ENCODE measurements around the gene GNAI3.
A peak's percentile ranks its signal among the peaks of the same experiment; 100 is the strongest.
"Not testable (repeated sequence)": the region's sequence is repeated elsewhere in the genome, so short reads cannot be mapped to it uniquely, and the experiment has no call there.

GNAI3 gene

GRCh38 chr1:109639063-109639840 lies 90.8 kb downstream of the GNAI3 start:
- no peak for DNase-seq

DNA sequence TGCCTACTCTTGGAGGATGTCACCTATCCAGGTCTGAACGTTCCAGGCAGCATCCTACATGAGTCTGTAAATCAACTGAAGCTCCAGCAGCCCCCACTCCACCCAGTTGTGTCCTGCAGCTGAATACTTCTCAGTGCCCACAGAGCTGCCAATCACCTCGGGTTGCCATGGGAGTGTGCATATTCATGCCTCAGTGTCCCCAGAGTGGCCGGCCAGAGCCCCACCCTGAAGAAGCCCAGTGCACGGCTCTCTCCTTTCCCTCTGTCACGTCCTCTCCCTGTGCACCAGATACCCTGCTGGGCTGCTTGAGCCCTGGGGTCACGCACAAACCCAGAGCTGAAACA lies 91.4 kb downstream of the GNAI3 start:
- no peak for DNase-seq

DNA sequence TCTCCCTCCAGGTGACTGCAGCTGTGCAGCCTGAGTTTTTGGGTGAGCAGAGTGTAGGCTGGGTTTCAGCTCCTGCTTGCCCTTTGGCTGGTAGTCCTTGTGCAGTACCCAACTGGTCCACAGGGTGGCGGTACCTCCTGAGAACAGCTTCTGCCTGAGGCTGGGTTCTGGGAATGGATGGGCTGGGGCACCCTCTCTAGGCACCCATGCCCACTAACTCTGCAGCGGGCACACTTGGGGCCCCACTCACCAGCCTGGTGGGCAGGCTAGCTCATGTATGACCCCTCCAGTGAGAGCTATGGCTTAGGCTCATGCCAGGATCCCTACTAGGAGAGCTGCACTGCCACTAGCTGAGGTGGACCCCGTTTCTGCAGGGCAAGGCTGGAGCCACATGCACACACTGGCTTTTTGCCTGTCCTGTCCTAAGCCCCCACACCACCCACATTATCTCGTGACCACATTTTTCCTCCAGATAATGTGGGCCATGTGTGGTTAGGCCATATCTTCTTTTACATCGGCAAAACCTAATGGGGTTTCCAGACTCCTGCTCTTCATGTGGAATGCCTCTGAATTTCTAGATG lies 92.0 kb downstream of the GNAI3 start:
- DNase-seq = no peak

DNA sequence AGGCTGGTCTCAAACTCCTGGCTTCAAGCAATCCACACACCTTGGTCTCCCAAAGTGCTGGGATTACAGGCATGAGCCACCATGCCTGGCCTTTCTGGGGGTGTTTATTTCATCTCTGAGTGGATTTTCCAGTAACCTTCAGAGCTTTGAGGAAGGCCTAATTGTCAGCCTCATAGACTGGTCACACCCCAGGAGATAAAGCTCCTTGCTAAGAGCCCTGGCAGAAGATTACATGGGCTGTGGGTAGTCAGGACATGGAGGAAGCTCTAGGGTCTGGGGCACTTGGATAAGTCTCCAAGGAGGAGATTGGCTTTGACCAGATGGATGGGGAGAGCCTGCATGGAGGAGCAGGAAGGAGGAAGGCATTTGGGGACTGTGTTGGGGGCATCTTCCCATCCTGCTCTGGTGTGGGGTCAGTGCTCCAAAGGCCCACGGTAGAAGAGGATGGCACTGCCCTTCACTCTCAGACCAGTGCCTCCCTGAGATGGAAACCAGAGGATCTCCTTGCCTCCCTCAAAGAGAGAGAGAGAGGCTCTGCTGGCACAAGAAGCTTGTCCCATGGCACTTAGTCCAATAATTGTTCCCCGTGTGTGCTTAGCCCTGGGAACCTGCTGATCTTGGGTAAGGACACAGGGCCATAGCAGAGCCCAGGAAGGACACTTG lies 92.8 kb downstream of the GNAI3 start:
- DNase-seq = no peak

DNA sequence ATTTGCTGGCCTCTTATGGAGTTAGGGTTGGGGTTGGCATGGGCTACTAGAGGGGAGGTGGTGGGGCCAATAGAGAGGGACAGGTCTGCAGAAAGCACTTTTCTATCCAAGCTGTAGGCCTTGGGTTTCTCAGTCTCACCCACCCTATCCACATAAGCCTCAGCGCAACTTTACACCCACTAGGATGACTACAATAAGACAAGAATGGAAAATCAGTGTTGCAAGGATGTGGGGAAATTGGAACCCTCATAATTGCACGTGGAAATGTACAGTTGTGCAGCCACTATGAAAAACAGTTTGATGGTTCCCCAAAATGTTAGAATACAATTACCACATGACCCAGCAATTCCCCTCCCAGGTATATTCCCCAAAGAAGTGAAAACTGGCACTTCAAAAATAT lies 93.4 kb downstream of the GNAI3 start:
- no peak for DNase-seq

DNA sequence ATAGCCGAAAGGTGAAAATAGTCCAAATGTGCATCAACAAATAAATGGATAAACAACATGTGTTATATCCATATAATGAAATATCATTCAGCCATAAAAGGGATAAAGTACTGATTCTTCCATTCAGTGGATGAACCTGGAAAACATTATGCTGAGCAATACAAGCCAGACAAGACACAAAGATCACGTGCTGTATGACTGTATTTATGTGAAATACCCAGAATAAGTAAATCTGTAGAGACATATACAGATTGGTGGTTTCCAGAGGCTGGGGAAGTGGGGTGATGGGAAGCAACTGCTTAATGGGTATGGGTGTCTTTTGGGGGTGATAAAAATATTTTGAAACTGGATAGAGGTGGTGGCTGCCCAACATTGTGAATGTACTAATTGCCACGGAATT lies 94.2 kb downstream of the GNAI3 start:
- no peak for DNase-seq

DNA sequence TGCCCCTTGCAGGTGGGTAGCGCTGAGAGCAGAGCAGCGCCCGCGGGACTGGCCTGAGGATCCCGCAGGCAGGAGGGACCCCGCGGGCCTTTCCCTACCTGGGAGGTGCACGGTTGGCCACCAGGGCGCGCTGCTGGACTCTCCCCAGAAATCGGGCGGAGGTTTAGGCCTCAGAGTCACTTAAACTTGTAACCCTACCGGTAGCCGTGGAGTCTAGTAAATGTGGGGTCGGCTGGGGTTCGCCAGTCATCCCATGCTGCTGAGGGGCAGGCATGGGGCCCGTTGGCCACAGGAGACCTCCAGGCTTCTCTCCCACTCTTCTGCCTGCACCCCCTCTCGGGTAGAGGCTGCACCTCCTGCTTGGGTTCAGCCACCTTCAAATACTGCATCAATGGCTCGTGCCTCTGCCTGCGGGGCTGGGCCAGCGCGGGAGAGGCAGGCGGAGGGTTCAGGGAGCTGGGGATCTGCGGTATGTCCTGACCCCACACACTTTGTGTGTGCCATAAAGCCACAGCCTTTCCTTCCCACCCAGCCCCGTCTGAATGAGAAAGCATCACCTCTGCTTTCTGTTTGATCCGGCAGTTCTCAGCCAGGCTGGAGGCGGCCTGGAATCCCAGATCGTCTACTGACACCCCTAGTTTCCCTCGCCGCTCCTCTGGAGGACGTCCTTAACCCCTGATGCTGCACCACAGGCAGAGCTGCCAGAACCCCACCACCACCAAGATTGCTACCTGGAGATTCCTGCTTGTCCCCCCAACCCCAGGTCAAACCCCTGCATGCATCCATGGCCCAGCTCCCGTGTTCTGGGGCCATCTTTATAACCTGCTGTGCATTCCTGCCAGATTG lies 95.2 kb downstream of the GNAI3 start:
- DNase-seq = peak; percentile 72

GRCh38 chr1:109644670-109645069 lies 96.3 kb downstream of the GNAI3 start:
- DNase-seq = no peak

GRCh38 chr1:109649491-109649914 lies 101.1 kb downstream of the GNAI3 start:
- DNase-seq = peak; percentile 48

GRCh38 chr1:109650609-109651008 lies 102.2 kb downstream of the GNAI3 start:
- DNase-seq = no peak

- DNase-seq = no peak
Observed at GRCh38 chr1:109652402-109652801, 104.0 kb downstream of the GNAI3 start.

GRCh38 chr1:109653306-109653705 lies 104.9 kb downstream of the GNAI3 start:
- no peak for DNase-seq

- DNase-seq = no peak
Observed at GRCh38 chr1:109654519-109654918, 106.1 kb downstream of the GNAI3 start.

- peak; percentile 91 for DNase-seq
Observed at GRCh38 chr1:109655615-109656519, 107.5 kb downstream of the GNAI3 start, which contains the start of gene GSTM4. GSTM4 (plus strand) TSS chr1:109656099; CDS start chr1:109656390, 291 bp downstream.

DNA sequence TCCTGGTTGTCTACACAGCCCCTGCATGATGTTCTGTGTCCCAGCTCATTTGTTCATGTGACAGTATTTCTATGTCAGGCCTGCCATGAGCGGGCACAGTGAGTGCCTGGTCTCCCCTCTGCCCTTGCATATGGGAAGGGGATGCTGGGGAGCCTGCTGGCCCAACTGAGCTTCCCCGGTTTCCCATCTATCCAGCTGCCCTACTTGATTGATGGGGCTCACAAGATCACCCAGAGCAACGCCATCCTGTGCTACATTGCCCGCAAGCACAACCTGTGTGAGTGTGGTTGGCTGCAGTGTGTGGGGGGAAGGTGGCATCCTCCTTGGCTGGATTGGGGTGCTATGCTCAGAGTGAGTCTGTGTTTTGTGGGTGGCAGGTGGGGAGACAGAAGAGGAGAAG lies 109.0 kb downstream of the GNAI3 start:
- DNase-seq = no peak

DNA sequence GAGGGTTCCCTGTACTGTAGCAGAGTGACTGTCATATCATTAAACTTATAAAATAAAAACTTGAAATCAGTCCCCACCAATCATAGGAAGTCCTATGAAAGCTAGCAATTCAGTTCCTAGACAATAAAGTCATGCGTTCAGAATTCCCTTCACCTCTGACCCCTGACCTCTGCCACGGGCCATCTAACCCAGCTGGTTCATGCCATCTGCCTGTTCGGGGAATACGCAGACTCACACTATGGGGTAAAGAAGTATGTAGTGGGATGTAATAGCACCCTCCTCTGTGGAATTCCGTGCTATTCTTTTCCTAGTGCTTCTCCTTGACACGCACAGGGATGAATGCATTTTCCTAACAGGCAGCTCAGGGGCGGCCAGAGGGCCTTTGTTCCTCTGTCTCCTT lies 109.6 kb downstream of the GNAI3 start:
- DNase-seq = no peak

GRCh38 chr1:109658533-109659042 lies 110.2 kb downstream of the GNAI3 start:
- no peak for DNase-seq

- DNase-seq = no peak
Observed at GRCh38 chr1:109659145-109659544, 110.7 kb downstream of the GNAI3 start.

- peak; percentile 54 for DNase-seq
Observed at GRCh38 chr1:109659997-109660690, 111.7 kb downstream of the GNAI3 start.

DNA sequence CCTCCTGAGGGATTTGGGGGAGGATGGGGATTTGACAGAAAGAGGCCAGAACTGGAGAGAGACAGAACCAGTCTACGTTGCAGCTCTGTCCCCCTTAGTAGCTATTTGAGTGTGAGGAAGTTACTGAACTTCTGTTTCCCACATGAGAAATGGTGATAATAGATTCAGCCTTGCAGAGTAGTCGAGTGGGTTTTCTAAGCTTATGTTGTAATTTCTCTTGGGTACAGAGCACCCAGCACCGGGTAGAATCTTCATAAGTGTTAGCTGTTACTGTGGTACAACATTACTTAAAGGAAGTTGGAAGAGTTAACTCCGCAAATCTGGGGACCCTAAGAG lies 112.2 kb downstream of the GNAI3 start:
- DNase-seq = not testable (repeated sequence)

- no peak for DNase-seq
Observed at GRCh38 chr1:109661391-109661790, 113.0 kb downstream of the GNAI3 start.
